Ishikawa (cell line): ENCODE measurements around the gene KIAA1671.

Experiments
- CEBPB ChIP-seq: IDR thresholded peaks from 2 replicates; pipeline ENCODE4 v1.6.1; 2012
- CREB1 ChIP-seq: IDR thresholded peaks from 2 replicates; pipeline ENCODE4 v1.6.1; 2012; ENCODE audit warnings: low read depth
- EGR1 ChIP-seq: IDR thresholded peaks from 2 replicates; pipeline ENCODE4 v1.6.1; 2012
- EP300 ChIP-seq: IDR thresholded peaks from 2 replicates; pipeline ENCODE4 v1.6.1; 2012; ENCODE audit warnings: borderline replicate concordance
- FOXM1 ChIP-seq: IDR thresholded peaks from 2 replicates; pipeline ENCODE4 v1.6.1; 2012; ENCODE audit warnings: low read depth, borderline replicate concordance
- NFIC ChIP-seq: IDR thresholded peaks from 2 replicates; pipeline ENCODE4 v1.6.1; 2012
- RAD21 ChIP-seq: IDR thresholded peaks from 2 replicates; pipeline ENCODE4 v1.6.1; 2012; ENCODE audit warnings: low read depth
- TAF1 ChIP-seq: IDR thresholded peaks from 2 replicates; pipeline ENCODE4 v1.6.1; 2012; ENCODE audit warnings: low read depth, mild to moderate bottlenecking
- TCF12 ChIP-seq: IDR thresholded peaks from 2 replicates; pipeline ENCODE4 v1.6.1; 2012; ENCODE audit warnings: low read depth
- TEAD4 ChIP-seq: IDR thresholded peaks from 2 replicates; pipeline ENCODE4 v1.6.1; 2012
- USF1 ChIP-seq: IDR thresholded peaks from 2 replicates; pipeline ENCODE4 v1.6.1; 2012
- YY1 ChIP-seq: IDR thresholded peaks from 2 replicates; pipeline ENCODE4 v1.6.1; 2012; ENCODE audit warnings: low read depth
- ZBTB7A ChIP-seq: IDR thresholded peaks from 2 replicates; pipeline ENCODE4 v1.6.1; 2012; ENCODE audit warnings: low read depth
- TF ChIP-seq, protein P1 (sequence below): IDR thresholded peaks from 2 replicates; pipeline ENCODE4 v1.6.1; 2012
- TF ChIP-seq, protein P2 (sequence below): IDR thresholded peaks from 2 replicates; pipeline ENCODE4 v1.6.1; 2012; ENCODE audit warnings: low read depth, mild to moderate bottlenecking

Gene KIAA1671

GRCh38 chr22:24964441-24964840 lies 11.9 kb downstream of the KIAA1671 start:
- TF ChIP-seq ZBTB7A (no peak), EP300 (no peak)
- TF ChIP-seq, protein P1, sequence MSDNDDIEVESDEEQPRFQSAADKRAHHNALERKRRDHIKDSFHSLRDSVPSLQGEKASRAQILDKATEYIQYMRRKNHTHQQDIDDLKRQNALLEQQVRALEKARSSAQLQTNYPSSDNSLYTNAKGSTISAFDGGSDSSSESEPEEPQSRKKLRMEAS = no peak

GRCh38 chr22:24965822-24966626 lies 13.5 kb downstream of the KIAA1671 start:
- TF ChIP-seq NFIC (peak; percentile 19; the same call in 1 of the 2 replicates), CEBPB (no peak), FOXM1 (no peak), EP300 (no peak), EGR1 (no peak), ZBTB7A (no peak), TCF12 (no peak; the same call in 1 of the 2 replicates), TEAD4 (no peak), USF1 (no peak)

- TF ChIP-seq, protein P1 = peak; percentile 37; the same call in 1 of the 2 replicates
- TF ChIP-seq TEAD4 = peak; percentile 96
- TF ChIP-seq USF1 = no peak
- peak; percentile 69; the same call in 1 of the 2 replicates for TF ChIP-seq YY1
- no peak for TF ChIP-seq ZBTB7A
- peak; percentile 68 for TF ChIP-seq TCF12
- TF ChIP-seq EP300 = peak; percentile 60; the same call in 1 of the 2 replicates
- TF ChIP-seq CEBPB = no peak
- 0 out of 2 replicates have a peak, but pooled peaks have one; percentile 12 for TF ChIP-seq RAD21
- peak; percentile 62 for TF ChIP-seq NFIC
These were observed 15.6 kb downstream of the KIAA1671 start for GRCh38 chr22:24968066-24968561.

GRCh38 chr22:24969560-24970301 lies 17.2 kb downstream of the KIAA1671 start:
- peak; percentile 94 for TF ChIP-seq NFIC
- no peak for TF ChIP-seq TAF1
- TF ChIP-seq EP300 = peak; percentile 89
- TF ChIP-seq CEBPB = peak; percentile 3; the same call in 1 of the 2 replicates
- TF ChIP-seq EGR1 = no peak
- TF ChIP-seq, protein P1 = peak; percentile 51; the same call in 1 of the 2 replicates
- TF ChIP-seq CREB1 = no peak
- peak; percentile 61 for TF ChIP-seq FOXM1
- TF ChIP-seq TEAD4 = peak; percentile 67
- TF ChIP-seq RAD21 = no peak
- TF ChIP-seq YY1 = 0 out of 2 replicates have a peak, but pooled peaks have one; percentile 29
- TF ChIP-seq TCF12 = peak; percentile 94
- TF ChIP-seq USF1 = 0 out of 2 replicates have a peak, but pooled peaks have one; percentile 35
- TF ChIP-seq, protein P2, sequence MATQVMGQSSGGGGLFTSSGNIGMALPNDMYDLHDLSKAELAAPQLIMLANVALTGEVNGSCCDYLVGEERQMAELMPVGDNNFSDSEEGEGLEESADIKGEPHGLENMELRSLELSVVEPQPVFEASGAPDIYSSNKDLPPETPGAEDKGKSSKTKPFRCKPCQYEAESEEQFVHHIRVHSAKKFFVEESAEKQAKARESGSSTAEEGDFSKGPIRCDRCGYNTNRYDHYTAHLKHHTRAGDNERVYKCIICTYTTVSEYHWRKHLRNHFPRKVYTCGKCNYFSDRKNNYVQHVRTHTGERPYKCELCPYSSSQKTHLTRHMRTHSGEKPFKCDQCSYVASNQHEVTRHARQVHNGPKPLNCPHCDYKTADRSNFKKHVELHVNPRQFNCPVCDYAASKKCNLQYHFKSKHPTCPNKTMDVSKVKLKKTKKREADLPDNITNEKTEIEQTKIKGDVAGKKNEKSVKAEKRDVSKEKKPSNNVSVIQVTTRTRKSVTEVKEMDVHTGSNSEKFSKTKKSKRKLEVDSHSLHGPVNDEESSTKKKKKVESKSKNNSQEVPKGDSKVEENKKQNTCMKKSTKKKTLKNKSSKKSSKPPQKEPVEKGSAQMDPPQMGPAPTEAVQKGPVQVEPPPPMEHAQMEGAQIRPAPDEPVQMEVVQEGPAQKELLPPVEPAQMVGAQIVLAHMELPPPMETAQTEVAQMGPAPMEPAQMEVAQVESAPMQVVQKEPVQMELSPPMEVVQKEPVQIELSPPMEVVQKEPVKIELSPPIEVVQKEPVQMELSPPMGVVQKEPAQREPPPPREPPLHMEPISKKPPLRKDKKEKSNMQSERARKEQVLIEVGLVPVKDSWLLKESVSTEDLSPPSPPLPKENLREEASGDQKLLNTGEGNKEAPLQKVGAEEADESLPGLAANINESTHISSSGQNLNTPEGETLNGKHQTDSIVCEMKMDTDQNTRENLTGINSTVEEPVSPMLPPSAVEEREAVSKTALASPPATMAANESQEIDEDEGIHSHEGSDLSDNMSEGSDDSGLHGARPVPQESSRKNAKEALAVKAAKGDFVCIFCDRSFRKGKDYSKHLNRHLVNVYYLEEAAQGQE = no peak
- peak; percentile 61 for TF ChIP-seq ZBTB7A

DNA sequence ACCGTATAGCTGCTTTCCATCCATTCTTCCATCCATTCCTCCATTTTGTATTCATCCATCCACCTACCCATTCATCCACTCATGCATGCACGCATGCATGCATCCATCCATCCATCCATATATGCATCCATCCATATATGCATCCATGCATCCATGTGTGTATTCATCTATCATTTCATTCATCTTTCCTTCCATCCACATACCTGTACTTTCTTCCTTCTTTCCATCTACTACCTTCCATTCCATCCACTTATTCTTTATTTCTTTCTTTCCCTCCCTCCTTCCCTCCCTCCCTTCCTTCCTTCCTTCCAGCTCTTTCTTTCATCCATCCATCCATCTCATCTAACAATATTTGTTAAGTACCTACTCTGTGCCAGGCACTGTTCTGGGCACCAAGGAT lies 19.9 kb downstream of the KIAA1671 start:
- no peak for TF ChIP-seq FOXM1
- TF ChIP-seq NFIC = no peak
- TF ChIP-seq CEBPB = no peak
- TF ChIP-seq EGR1 = no peak
- no peak for TF ChIP-seq TEAD4

DNA sequence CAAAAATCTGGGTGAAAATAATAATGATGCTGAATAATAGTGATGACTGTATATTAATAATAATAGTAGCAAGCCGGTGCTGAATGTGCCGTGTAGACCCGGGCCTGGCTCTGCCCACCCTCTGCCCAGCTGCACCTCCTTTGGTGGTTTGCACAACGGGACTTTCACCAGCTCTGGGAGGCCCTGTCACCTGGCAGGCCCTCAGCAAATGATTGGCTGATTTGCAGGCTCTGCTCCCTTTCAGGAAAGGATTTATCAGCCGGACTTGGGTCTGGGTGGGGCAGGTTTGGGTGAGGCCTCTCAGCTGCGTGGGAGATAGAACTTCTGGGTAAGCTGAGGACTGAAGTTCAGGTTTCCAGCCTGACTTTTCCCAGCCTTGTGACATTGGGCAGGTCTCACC lies 21.4 kb downstream of the KIAA1671 start:
- TF ChIP-seq NFIC (no peak), TEAD4 (no peak), CEBPB (no peak)

DNA sequence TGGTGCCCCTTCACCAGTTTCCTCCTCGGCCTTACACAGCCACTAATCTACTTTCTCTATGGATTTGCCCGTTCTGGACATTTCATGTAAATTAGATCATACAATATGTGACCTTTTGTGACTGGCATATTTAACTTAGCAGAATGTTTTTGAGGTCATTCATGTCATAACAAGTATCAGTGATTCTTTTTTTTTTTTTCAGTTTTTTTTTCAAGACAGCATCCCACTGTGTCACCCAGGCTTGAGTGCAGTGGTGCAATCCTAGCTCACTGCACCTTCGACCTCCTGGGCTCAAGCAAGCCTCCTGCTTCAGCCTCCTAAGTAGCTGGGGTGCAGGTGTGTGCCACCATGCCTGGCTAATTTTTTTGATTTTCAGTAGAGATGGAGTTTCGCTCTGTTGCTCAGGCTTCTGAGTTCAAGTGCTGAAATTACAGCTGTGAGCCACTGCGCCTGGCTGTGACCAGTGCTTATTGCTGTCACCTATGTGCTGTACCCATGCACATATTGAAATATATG lies 22.7 kb downstream of the KIAA1671 start:
- no peak for TF ChIP-seq NFIC
- TF ChIP-seq CREB1 = no peak
